Ammon's horn (tissue), 1 donor: ENCODE data around the gene GNG7.
"Not testable (repeated sequence)": the region's sequence is repeated elsewhere in the genome, so short reads cannot be mapped to it uniquely, and the experiment has no call there.

Experiments
- DNase-seq: peaks from one replicate; pipeline ENCODE4 v3.0.0-alpha.2; 2016; ENCODE audit warnings: low spot score

GNG7 gene

DNA sequence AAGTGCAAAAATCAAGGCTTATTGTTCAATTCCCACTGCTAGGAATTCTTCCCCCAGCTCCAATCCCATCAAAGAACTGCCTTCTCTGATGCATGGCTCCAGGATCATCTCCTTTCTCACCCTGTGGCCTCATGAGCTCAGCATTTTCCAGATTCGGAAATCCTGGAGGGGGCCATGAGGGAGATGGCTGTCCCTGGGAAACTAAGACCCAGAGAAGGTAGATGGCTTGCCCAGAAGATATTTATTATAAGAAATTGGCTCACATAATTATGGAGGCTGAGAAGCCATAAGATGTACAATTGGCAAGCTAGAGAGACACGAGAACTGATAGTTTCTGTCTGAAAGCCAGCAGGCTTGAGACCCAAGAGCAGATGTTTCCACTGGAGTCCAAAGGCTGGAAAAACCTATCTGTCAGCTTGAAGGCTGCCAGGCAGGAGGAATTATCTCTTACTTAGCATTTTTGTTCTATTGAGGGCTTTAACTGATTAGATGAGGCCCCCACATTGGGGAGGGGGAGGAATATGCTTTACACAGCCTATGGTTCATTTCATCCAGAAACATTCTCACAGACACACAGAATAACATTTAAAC lies 168.0 kb downstream of the GNG7 start:
- DNase-seq = no peak

DNA sequence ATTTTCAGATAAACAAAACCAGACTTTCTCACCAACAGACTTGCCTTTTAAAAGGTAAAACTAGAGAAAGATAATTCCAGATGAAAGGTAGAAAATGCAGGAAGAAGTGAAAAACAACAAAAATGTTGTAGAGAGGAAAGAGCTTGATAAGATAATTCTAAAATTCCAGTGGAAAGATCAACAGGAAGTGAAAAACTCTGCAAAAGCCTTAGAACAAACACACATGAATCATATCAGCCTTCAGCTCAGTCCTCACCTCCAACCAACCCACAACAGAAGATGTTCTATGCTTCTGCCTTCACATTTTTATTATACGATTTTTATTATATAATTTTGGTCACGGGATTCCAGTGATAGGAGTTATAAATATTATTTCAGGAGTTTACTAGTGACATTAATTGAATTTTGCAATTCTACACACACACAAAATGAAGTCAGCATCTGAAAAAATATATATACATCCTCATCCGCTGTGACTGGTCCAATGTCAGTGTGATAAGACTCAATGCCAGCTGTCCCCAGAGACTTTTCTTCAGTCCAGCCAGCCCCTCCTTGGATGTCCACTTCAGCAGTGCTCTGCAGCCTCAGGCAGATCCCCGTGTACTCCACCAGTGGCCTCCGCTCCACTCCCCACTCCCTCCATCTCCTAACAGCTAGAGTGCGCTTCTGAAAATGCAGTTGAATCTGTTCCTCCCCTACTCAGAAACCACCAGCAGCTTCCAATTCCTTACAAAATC lies 168.6 kb downstream of the GNG7 start:
- no peak for DNase-seq

DNA sequence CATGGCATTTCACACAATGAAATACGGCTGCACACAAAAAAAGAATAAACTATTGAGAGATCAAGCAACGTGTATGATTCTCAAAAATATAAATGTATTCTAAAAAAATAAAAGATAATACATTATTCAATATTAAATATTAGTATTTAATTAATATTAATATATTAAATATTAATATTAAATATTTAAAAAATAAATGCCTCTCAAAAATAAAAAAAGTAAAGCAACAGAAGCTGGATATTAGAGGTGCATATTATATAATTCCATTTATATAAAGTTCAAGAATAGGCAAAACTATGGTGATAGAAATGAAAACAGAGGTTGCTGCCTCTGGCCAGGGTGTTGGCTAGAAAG lies 169.4 kb downstream of the GNG7 start:
- DNase-seq = no peak

DNA sequence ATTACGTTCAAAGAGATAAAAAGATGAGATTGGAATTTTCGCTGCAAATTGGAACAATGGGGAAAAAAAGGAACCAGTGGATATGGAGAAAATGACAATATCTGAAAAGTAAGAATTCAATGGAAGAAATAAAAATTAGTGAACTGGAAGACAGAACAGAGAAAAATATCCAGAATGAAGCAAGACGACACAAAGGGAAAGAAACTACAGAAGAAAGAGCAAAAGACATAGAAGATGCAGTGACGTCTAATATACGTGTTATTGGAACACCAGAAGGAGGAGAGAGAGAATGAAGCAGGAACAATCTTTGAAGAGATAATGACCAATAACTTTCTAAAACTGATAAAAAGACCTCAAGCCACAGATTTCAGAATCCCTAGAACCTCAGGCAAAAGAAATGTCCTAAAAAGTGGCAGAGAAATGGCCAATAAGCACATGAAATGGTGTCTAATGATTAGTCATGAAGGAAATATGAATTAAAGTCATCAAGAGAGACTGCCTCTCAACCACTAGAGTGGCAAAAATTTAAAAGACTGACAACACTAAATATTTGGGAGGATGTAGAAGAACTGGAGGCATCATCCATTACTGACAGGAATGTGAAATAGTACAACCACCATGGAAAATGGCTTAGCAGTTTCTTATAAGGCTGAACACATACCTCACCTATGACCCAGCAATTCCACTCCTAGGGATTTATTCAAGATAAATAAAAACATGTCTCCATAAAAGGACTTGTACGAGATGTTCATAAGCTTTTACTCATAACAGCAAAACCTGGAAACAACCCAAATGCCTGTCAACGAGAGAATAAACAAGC lies 170.0 kb downstream of the GNG7 start:
- DNase-seq = no peak

DNA sequence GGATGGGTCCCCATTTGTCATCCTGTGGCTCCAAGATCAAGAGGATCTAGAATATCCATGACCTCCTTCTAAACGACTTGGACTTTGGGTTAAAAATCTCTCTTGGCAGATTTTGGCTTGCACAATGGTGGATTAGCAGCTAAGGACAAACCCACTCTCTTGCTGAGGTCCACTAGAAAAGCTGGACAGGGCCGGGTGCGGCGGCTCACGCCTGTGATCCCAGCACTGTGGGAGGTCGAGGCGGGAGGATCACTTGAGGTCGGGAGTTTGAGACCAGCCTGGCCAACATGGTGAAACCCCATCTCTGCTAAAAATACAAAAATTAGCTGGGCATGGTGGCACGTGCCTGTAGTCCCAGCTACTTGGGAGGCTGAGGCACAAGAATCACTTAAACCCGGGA lies 172.6 kb downstream of the GNG7 start:
- not testable (repeated sequence) for DNase-seq

DNA sequence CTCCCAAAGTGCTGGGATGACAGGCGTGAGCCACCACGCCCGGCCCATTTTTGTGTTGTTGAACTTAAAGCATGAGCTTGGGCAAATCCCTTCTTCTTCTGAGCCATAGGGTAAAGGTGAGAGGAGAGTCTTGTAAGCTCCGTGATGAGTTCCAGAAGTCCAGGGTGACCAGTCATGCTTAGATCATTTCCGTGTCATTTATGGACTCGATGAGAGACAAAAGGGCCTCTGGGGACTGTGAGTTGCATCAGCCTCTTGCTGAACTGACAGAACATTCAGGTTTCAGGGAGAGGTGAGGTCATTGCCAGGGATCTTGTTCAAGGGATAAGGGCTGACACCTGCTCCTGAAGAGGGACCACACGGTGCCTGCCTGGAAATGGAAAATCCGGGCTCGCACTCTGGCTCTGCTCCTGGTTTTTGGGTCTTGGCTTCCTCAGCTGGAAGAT lies 173.0 kb downstream of the GNG7 start:
- DNase-seq = no peak

DNA sequence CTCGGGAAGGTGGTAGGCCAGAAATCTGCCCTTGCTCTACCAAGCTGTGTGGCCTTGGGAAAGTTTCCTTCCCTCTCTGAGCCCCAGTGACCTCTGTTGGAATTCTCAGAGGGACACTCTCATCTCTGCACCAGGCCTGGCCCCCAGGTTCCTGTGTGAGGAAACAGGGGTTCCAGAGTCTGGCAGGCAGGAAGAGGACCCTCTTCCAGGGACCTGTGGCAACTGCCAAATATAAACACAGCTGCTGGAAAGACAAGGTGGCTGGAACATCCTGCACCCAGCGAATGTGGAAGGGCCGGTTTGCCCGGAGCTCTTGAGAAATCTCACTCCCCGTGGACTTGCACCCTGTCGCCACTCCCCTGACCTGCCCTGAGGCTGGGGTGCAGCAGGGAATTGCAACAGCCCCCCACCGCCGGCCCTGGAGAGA lies 173.8 kb downstream of the GNG7 start:
- DNase-seq = no peak

DNA sequence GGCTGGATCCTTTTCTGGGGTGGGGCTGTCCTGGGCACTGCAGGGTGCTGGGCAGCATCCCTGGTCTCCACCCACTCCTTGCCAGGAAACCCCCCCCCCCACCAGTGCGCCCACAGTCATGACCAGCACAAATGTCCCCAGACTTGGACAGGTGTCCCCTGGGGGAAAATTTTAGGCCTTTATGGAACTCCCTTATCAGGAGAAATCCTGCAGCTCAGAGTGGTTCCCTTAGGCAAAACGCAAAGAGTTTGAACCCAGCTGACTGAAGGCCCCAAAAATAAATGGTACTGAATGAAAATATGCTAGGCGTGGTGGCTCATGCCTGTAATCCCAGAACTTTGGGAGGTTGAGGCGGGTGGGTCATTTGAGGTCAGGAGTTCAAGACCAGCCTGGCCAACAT lies 174.8 kb downstream of the GNG7 start:
- no peak for DNase-seq

DNA sequence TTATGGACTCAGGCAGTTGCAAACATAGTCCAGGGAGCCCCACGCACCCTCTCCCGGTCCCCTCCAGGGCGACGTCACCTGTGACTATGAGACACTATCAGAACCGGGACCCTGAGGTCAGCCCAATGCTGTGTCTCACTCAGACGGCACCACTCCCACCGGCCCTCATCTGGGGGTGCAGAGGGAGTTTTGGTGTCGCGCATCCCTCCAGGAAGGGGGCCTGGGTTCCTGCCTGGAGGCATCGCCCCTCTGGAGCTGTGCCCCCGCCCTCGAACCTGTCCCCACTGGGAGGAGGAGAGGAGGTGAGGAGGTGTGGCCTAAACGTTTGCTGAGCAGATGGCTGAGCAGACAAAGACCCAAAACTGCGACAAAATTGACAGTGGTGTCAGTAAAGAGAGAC lies 175.3 kb downstream of the GNG7 start:
- no peak for DNase-seq

DNA sequence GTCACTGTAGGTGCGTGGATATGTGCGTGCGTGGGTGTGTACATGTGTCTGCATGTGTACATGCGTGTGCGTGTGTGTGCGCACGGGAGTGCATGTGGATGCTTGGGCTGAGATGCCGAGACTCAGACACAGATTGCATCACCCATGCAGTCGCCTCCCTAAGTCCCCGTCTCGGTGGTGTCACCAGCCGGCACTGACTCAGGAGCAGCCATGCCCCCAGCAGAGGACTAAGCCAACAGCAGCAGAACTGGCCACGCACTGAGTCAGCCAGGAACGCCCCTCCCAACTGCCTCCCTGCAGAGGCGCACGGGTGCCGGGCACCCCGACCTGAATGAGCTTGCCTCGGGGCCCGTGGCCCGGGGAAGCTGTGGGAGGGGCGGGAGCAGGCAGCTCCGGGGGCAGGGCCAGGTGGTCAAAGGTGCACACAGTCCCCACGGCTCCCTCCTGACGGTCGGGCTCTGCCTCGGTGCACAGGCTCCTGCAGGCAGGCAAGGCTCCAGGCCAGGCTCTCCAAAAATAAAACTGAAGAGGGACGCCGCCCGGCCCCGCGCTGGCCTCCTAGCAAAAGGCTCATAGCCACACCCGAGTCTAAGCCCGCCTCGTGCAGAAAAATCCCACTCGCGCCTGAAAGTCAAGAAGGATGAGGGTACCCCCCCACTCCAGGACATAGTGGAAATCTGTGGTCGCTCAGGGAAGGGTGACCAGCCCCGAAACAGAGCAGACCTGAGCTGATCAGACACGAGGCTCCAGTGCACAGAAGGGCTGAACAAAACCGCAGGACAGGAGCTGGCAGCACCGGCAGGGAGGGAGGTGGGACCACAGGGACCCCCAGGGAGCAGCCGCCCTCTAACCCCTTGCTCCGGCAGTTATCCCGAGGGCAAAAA lies 177.4 kb downstream of the GNG7 start:
- no peak for DNase-seq

DNA sequence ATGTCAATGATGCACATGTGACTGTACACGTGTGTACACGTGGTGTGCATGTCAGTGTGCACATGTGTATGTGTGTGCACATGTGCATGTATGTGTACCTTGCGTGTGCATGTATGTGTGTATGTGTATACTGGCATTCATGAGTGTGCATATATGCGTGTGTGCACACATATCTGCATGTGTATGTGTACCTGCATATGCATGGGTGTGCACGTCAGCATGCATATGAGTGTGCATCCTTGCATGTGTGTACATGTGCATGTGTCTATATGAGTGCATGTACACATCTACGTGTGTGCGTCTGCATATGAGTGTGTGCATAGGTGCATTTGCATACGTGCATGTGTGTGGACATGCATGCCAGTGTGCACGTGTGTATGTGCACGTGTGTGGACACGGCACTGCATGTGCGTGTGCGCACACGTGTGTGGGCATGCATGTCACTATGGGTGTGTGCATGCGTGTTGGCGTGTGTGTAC lies 178.1 kb downstream of the GNG7 start:
- DNase-seq = no peak

DNA sequence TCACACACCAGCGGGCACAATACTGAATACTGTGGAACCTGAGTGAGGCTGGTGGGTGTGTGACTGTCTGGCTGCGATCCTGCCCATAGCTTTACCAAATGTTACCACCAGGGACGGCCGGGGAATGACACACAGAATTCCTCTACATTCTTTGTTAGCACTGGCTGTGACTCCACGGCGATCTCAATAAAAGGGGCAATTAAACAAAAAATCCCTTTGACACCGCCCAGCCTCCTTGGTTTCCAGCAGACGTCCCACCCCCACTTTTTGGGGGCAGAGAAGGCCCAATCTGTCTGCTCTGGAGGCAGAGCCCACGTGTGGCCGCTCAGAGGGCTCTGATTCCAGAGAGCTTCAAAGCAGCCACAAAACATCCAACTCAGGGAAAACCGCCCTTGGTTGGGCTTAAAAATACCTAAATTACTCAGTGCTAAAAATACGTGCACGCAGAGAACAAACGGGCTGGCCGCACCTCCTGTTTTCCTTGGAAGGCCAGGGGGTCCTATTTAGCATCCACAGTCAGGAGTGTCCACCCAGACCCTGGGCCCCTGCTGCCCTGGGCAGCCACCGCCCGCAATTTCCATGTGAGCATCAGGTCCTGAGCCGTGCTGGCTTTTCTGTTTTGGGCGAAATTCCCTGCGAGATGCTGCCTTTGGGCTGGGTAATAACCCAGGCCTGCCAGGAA lies 178.7 kb downstream of the GNG7 start:
- peak; percentile 46 for DNase-seq

DNA sequence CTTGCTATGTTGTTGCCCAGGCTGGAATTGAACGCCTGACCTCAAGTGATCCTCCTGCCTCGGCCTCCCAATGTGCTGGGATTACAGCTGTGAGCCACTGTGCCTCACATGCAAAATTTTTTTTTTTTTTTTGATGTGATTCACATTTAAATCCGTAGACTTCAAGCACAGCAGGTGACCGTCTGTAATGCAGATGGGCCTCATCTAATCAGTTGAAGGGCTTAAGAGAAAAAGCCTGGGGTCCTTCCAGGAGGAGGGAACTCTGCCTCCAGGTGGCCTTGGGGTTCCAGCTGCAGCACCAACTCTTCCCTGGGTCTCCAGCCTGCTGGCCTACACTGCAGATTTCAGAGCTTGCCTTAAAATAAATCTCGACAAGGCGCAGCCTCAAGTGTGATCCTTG lies 183.0 kb downstream of the GNG7 start:
- no peak for DNase-seq

DNA sequence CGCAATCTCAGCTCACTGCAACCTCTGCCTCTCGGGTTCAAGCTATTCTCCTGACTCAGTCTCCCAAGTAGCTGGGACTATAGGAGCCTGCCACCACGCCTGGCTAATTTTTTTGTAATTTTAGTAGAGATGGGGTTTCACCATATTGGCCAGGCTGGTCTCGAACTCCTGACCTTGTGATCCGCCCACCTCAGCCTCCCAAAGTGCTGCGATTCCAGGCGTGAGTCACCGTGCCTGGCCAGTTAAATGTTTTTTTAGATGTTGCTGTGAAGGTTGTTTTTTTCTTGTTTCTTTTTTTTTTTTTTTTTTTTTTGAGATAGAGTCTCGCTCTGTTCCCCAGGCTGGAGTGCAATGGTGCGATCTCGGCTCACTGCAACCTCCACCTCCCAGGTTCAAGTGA lies 183.6 kb downstream of the GNG7 start:
- DNase-seq = not testable (repeated sequence)

DNA sequence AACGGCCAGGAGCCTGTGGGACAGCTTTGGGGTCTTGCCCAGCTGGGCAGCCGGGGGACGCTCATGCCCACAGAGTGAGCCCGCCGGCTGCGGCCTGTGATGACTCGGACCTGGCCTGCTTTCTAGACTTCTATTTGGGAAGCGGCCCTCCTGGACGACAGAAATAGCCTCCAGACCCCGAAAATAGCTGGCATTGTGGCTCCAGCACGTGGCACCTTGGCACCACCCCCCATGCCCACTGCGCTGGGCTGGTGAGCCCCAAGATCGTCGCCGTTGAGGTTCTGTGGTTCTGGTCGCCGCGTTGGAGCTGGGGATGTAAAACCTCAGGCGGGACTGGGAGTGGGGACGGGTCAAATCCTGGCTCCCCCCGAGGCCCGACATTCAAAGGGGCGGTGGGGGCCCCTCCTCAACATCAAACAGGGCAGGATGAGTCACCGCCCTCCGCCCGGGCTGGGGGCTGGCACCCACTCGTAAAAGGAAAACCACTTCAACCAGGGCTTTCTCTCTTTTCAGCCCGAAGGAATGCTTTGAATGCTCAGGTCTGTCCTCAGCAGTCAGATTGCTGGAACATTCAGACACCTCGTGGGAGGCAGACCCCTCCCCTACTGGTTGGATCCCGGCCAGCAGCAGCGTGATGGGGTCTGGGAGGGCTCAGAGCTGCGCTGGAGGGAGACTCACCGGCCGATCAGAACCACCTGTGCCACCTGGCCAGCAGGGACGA lies 184.5 kb downstream of the GNG7 start:
- DNase-seq = no peak

DNA sequence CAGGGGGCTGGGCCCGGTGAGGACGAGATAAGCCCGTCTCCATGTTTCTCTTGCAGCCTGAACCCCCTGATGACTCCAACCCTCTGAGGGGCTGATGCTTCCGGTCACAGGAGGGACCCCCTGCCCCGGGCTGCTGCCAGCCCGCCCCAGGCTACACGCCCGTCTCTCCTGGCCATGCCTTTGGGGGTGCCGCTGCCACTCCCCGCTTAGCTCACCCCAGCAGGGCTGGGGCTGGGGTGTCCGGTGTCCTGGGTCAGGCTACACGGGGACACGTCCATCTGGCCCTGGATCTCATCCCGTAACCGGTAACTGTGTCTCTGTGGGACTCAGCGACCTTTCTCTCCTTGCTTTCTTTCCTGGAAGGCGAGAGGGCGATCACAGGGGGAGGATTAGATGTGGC lies 185.8 kb downstream of the GNG7 start:
- no peak for DNase-seq

DNA sequence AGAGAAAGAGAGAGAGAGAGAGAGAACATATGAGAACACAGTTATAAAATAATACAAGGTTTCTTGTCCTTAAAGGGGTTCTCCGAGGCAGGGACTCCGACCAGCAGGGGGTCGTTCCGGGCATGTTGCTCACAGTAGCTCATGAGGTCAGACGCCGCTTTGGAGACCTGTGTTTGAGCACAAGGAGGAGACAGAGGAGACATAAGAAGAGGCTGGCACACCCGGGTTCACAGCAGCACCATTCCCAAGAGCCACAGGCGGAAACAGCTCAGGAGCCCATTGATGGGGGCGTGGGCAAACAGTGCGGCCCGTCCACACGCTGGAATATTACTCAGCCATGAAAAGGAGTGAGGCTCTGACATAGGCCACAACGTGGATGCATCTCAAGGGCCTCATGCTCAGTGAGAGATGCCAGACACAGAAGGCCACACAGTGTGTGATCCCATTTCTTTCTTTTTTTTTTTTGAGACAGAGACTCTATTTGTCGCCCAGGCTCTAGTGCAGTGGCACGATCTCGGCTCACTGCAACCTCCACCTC lies 187.4 kb downstream of the GNG7 start:
- no peak for DNase-seq

DNA sequence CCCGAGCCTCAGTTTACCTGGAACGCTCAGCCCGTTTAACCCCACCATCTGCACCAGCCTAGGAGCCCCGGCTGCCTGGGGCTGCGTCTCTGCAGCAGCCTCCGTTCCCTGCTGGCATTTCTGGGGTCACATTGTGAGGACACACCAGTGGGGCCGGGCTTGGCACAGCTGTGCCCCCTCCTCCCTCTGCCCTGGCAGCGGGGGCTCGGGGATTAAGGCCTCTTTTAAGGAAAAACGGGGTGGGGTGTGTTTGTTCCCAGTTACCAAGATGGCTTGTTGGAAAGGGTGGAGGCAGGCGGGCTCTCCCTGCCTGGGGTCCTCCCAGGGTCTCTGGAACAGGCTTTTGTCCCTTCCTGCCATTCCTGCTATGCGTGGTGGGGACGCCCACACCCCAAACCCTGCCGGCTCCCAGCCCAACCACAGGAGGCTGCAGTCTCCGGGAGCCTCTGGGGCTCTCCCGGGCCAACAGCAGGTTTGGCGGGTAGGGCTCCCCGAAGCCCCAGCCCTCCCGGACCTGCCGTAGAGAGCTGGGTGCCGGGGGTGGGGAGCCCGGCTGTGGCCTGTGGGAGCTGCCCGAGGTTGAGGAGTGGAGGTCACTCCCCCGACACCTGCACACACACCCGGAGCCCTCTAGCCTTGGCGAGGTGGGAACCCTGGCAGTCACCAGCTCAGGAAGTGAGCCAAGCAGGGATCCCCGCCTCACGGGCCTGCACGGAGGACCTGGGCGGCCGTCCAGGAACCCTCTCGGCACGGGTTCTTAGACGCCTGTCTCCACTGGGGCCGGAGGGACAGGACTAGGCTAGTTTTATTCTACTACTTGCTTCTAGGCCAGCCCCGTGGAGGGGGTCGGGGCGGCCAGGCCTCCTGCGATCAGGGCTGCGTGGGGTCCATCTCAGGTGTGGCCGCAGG lies 189.7 kb downstream of the GNG7 start:
- no peak for DNase-seq

DNA sequence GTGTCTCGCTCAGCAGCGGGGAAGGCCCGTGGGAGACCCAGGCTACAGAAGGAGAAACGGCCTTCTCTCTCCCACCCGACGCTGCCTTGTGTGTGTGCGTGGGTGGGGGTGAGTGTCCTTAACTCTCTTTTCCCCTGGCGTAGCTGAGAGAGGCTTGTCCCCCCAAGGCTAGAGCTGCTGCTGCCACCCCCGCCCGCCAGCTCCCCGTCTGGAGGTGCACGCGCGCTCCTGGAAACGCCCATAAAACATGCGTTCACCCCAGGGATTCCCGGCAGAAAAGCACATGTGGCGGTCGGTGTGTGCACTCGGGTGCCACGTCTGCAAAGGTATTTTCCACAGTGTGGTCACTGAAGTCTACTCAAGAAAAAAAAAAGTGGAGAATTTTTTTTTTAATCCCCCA lies 190.5 kb downstream of the GNG7 start:
- no peak for DNase-seq
